ENCODE data around the gene OSCAR. TPM values are rescaled to one million over a fixed set of nuclear protein-coding genes. Genes with fewer than 3 reads are reported as not detected.

Gene OSCAR, protein sequence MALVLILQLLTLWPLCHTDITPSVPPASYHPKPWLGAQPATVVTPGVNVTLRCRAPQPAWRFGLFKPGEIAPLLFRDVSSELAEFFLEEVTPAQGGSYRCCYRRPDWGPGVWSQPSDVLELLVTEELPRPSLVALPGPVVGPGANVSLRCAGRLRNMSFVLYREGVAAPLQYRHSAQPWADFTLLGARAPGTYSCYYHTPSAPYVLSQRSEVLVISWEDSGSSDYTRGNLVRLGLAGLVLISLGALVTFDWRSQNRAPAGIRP
- total RNA-seq: 1 to 10 TPM in 1 of 2 donors, not detected in 1; 2.4 TPM

DNA sequence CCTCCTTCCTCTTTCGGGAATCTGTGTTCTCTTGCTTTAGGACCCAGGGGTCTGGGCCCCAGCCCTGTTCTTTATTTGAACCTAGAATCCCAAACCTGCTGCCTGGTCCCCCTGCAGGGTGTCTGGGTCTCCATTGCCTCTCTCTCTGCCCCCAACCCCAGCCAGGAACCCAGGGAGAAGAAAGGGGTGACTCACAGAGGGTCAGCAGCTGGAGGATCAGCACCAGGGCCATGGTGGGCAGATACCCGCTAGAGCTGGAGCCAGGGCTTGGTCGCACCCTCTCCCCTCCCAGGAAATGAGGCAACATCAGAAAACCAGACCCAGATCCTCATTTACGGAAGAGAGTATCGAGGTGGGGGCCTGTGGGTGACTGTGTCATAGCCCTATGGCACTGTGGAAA, at the start of gene OSCAR:
Gene OSCAR, minus strand, starts transcription at position 243 of the 400 bp plus-strand sequence. Its CDS starts 11 bp downstream, at position 232.
- Histone ChIP-seq H3K9me3 (no peaks in the 10 kb centered on the region), H3K4me3 (no peak within 1 kb of the TSS), H3K36me3 (peaks cover 5% of the 10 kb centered on the region), H3K27me3 (no peaks in the 10 kb centered on the region), H3K4me1 (peaks cover 0 to 20% of the 10 kb centered on the region in 2 donors), H3K27ac (no peak within 1 kb of the TSS)
- no peak for TF ChIP-seq CTCF (IDR thresholded peaks at IDR 0.05)
- DNase-seq (ENCODE audit: low spot score): no peak

- peaks cover 99% of the 10 kb centered on the region for H3K36me3 ChIP-seq
- H3K4me1 ChIP-seq: peaks cover 0 to 30% of the 10 kb centered on the region in 2 donors
- no peak for DNase-seq (ENCODE audit: low spot score)
- H3K9me3 ChIP-seq: no peaks in the 10 kb centered on the region
- TF ChIP-seq CTCF (IDR thresholded peaks at IDR 0.05): no peak
- no peak overlapping the region for H3K4me3 ChIP-seq
- H3K27me3 ChIP-seq: no peaks in the 10 kb centered on the region
- no peak overlapping the region for H3K27ac ChIP-seq
Measured at GRCh38 chr19:54149021-54149812, 48.6 kb upstream of the OSCAR start.

GRCh38 chr19:54148158-54148557, 47.6 kb upstream of the OSCAR start:
- no peak overlapping the region for H3K27ac ChIP-seq
- H3K4me3 ChIP-seq: no peak overlapping the region
- no peak for TF ChIP-seq CTCF (IDR thresholded peaks at IDR 0.05)
- peaks cover 0 to 22% of the 10 kb centered on the region in 2 donors for H3K4me1 ChIP-seq
- H3K36me3 ChIP-seq: peaks cover 99% of the 10 kb centered on the region
- no peaks in the 10 kb centered on the region for H3K27me3 ChIP-seq
- no peak for DNase-seq (ENCODE audit: low spot score)
- no peaks in the 10 kb centered on the region for H3K9me3 ChIP-seq

DNA sequence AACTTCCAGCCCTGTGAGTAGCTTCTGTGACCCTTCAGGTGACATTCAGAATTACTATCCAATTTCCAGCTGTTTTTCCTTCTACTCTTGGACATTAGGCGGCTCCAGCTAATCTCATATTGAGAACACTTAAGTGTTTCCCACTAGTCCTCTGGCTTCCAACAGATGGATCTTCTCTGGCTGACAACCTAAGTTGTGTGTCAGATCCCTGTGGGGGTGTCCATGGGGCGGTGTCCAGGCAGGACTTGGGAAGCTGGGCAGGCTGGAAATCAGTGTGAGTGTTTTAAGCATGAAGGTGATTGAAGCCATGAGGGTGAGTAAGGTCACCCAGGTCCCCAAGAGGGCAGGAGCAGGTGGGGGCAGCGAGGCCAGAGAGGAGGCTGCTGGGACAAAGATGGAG, 47.1 kb upstream of the OSCAR start:
- no peak for DNase-seq (ENCODE audit: low spot score)
- no peak overlapping the region for H3K4me3 ChIP-seq
- peaks cover 99% of the 10 kb centered on the region for H3K36me3 ChIP-seq
- peaks cover 0 to 19% of the 10 kb centered on the region in 2 donors for H3K4me1 ChIP-seq
- no peaks in the 10 kb centered on the region for H3K27me3 ChIP-seq
- H3K9me3 ChIP-seq: no peaks in the 10 kb centered on the region
- no peak for TF ChIP-seq CTCF (IDR thresholded peaks at IDR 0.05)
- H3K27ac ChIP-seq: no peak overlapping the region

GRCh38 chr19:54145541-54146158, 45.0 kb upstream of the OSCAR start:
- Histone ChIP-seq H3K9me3 (no peaks in the 10 kb centered on the region), H3K27me3 (no peaks in the 10 kb centered on the region), H3K27ac (no peak overlapping the region), H3K36me3 (peaks cover 81% of the 10 kb centered on the region), H3K4me1 (peaks cover 0 to 27% of the 10 kb centered on the region in 2 donors), H3K4me3 (no peak overlapping the region)
- no peak for DNase-seq (ENCODE audit: low spot score)
- no peak for TF ChIP-seq CTCF (IDR thresholded peaks at IDR 0.05)

All from right atrium auricular region (tissue), 2 donors.